SJSA1 (cell line): ENCODE data around the gene PRXL2A. TPM values are rescaled to one million over a fixed set of nuclear protein-coding genes. Genes with fewer than 3 reads are reported as not detected.

Experiments used
- DNase-seq, 2 experiments: peaks; one replicate each; pipeline ENCODE4 v3.0.0-alpha.2; 2015 to 2020; ENCODE audit warnings: low spot score in 2 of 2, low read depth in 1 of 2
- H3K27ac ChIP-seq: fragments of 250-450 bp; sonication (Bioruptor Pico); 2 replicates; pipeline ENCODE4 v1.5.1; 2020; ENCODE audit warnings: mild to moderate bottlenecking, moderate library complexity
- H3K27me3 ChIP-seq: fragments of 250-450 bp; sonication (Bioruptor Pico); replicated peaks from 2 replicates; pipeline ENCODE4 v1.5.1; 2020; ENCODE audit warnings: mild to moderate bottlenecking, moderate library complexity
- H3K36me3 ChIP-seq: fragments of 250-450 bp; sonication (Bioruptor Pico); 2 replicates; pipeline ENCODE4 v1.5.1; 2020; ENCODE audit warnings: mild to moderate bottlenecking
- H3K4me1 ChIP-seq: fragments of 250-450 bp; sonication (Bioruptor Pico); replicated peaks from 2 replicates; pipeline ENCODE4 v1.6.1; 2021; ENCODE audit warnings: mild to moderate bottlenecking
- H3K4me3 ChIP-seq: fragments of 250-450 bp; sonication (Bioruptor Pico); 2 replicates; pipeline ENCODE4 v1.5.1; 2020; ENCODE audit warnings: mild to moderate bottlenecking
- H3K9me3 ChIP-seq: fragments of 250-450 bp; sonication (Bioruptor Pico); replicated peaks from 2 replicates; pipeline ENCODE4 v1.5.1; 2020; ENCODE audit warnings: mild to moderate bottlenecking
- total RNA-seq: library from RNA; depleted of rRNA; stranded (reverse); fragments of >200 nt; shearing (Covaris generic); gene quantifications from 2 replicates; pipeline ENCODE4 v1.2.3, GENCODE V29; 2014

PRXL2A gene
- total RNA-seq, 1 experiment from 2014 or later, result 51.8 TPM

- Histone ChIP-seq H3K36me3 (peaks cover 37% of the 10 kb centered on the region), H3K4me1 (peaks cover 100% of the 10 kb centered on the region), H3K27me3 (no peaks in the 10 kb centered on the region), H3K4me3 (no peak overlapping the region), H3K27ac (peak overlapping the region; percentile 45), H3K9me3 (no peaks in the 10 kb centered on the region)
- DNase-seq, result peak in 1 of 2 experiments; percentile 55
Measured at GRCh38 chr10:80464557-80465450, 56.5 kb downstream of the PRXL2A start.

GRCh38 chr10:80465451-80465835 is 57.1 kb downstream of the PRXL2A start:
- H3K4me1 ChIP-seq, result peaks cover 100% of the 10 kb centered on the region

GRCh38 chr10:80465839-80466590 is 57.7 kb downstream of the PRXL2A start:
- no peak for DNase-seq
- no peaks in the 10 kb centered on the region for H3K9me3 ChIP-seq
- no peak overlapping the region for H3K4me3 ChIP-seq
- no peaks in the 10 kb centered on the region for H3K27me3 ChIP-seq
- H3K4me1 ChIP-seq, result peaks cover 100% of the 10 kb centered on the region
- H3K27ac ChIP-seq, result no peak overlapping the region; the same call in 1 of the 2 replicates
- peaks cover 49% of the 10 kb centered on the region for H3K36me3 ChIP-seq

More at GRCh38 chr10:80465451-80465835, 57.1 kb downstream of the PRXL2A start:
- Histone ChIP-seq H3K36me3 (peaks cover 44% of the 10 kb centered on the region), H3K4me3 (no peak overlapping the region), H3K27me3 (no peaks in the 10 kb centered on the region), H3K9me3 (no peaks in the 10 kb centered on the region), H3K27ac (peak overlapping the region; percentile 21; the same call in 1 of the 2 replicates)
- DNase-seq, result no peak

GRCh38 chr10:80466724-80467326 is 58.5 kb downstream of the PRXL2A start:
- Histone ChIP-seq H3K4me3 (no peak overlapping the region), H3K4me1 (peaks cover 100% of the 10 kb centered on the region), H3K9me3 (no peaks in the 10 kb centered on the region), H3K36me3 (peaks cover 57% of the 10 kb centered on the region), H3K27me3 (no peaks in the 10 kb centered on the region), H3K27ac (no peak overlapping the region)
- DNase-seq, result no peak

GRCh38 chr10:80468002-80468401 is 59.7 kb downstream of the PRXL2A start:
- no peaks in the 10 kb centered on the region for H3K27me3 ChIP-seq
- peaks cover 57% of the 10 kb centered on the region for H3K36me3 ChIP-seq
- peaks cover 100% of the 10 kb centered on the region for H3K4me1 ChIP-seq
- DNase-seq, result peak; percentile 64 to 78
- H3K9me3 ChIP-seq, result no peaks in the 10 kb centered on the region
- no peak overlapping the region for H3K4me3 ChIP-seq
- H3K27ac ChIP-seq, result peak overlapping the region; percentile 55

GRCh38 chr10:80468806-80469421 is 60.6 kb downstream of the PRXL2A start:
- Histone ChIP-seq H3K27me3 (no peaks in the 10 kb centered on the region), H3K9me3 (no peaks in the 10 kb centered on the region), H3K27ac (no peak overlapping the region; the same call in 1 of the 2 replicates), H3K36me3 (peaks cover 62% of the 10 kb centered on the region), H3K4me3 (no peak overlapping the region), H3K4me1 (peaks cover 100% of the 10 kb centered on the region)
- DNase-seq, result no peak

- H3K4me1 ChIP-seq, result peaks cover 100% of the 10 kb centered on the region
- H3K9me3 ChIP-seq, result no peaks in the 10 kb centered on the region
- no peak overlapping the region for H3K4me3 ChIP-seq
- H3K36me3 ChIP-seq, result peaks cover 57% of the 10 kb centered on the region
- no peaks in the 10 kb centered on the region for H3K27me3 ChIP-seq
- no peak for DNase-seq
- H3K27ac ChIP-seq, result no peak overlapping the region
Measured at GRCh38 chr10:80470266-80470665, 61.9 kb downstream of the PRXL2A start.

GRCh38 chr10:80471001-80471400 is 62.6 kb downstream of the PRXL2A start:
- Histone ChIP-seq H3K36me3 (peaks cover 58% of the 10 kb centered on the region), H3K27me3 (no peaks in the 10 kb centered on the region), H3K27ac (0 out of 2 replicates have a peak overlapping the region, but pooled peaks have one; percentile 17), H3K9me3 (no peaks in the 10 kb centered on the region), H3K4me1 (peaks cover 93% of the 10 kb centered on the region), H3K4me3 (no peak overlapping the region)
- DNase-seq, result no peak

- no peak for DNase-seq
- H3K4me3 ChIP-seq, result no peak overlapping the region
- peaks cover 86% of the 10 kb centered on the region for H3K4me1 ChIP-seq
- no peaks in the 10 kb centered on the region for H3K9me3 ChIP-seq
- no peaks in the 10 kb centered on the region for H3K27me3 ChIP-seq
- peaks cover 56% of the 10 kb centered on the region for H3K36me3 ChIP-seq
- peak overlapping the region; percentile 16 for H3K27ac ChIP-seq
Measured at GRCh38 chr10:80471715-80472233, 63.4 kb downstream of the PRXL2A start.

- DNase-seq, result peak; percentile 69 to 74
Measured at GRCh38 chr10:80472234-80473095, 64.1 kb downstream of the PRXL2A start.

GRCh38 chr10:80473096-80473657 is 64.8 kb downstream of the PRXL2A start:
- Histone ChIP-seq H3K27ac (peak overlapping the region; percentile 16), H3K9me3 (no peaks in the 10 kb centered on the region), H3K36me3 (peaks cover 64% of the 10 kb centered on the region), H3K4me1 (peaks cover 84% of the 10 kb centered on the region), H3K4me3 (no peak overlapping the region), H3K27me3 (no peaks in the 10 kb centered on the region)
- DNase-seq, result no peak

More at GRCh38 chr10:80472234-80473095, 64.1 kb downstream of the PRXL2A start:
- Histone ChIP-seq H3K27ac (peak overlapping the region; percentile 16), H3K9me3 (no peaks in the 10 kb centered on the region), H3K4me3 (no peak overlapping the region), H3K27me3 (no peaks in the 10 kb centered on the region), H3K4me1 (peaks cover 86% of the 10 kb centered on the region), H3K36me3 (peaks cover 62% of the 10 kb centered on the region)
